ENCODE data around the gene GPR27. TPM values are rescaled to one million over a fixed set of nuclear protein-coding genes. Genes with fewer than 3 reads are reported as not detected.

The GPR27 gene
- total RNA-seq, 2 donors from 2014 or later = 0.98 to 1.9 TPM

GRCh38 chr3:71752831-71753700 is 589 bp upstream of the GPR27 start:
- no peak for DNase-seq (ENCODE audit: low spot score)
- peak overlapping the region; percentile 41 to 52 for H3K4me3 ChIP-seq
- H3K27ac ChIP-seq = no peak overlapping the region
- no peaks in the 10 kb centered on the region for H3K27me3 ChIP-seq
- H3K36me3 ChIP-seq = no peaks in the 10 kb centered on the region
- no peaks in the 10 kb centered on the region for H3K9me3 ChIP-seq
- no peak for TF ChIP-seq CTCF (IDR thresholded peaks at IDR 0.05)
- H3K4me1 ChIP-seq = peaks cover 0 to 4% of the 10 kb centered on the region in 2 donors

GRCh38 chr3:71754610-71755253 is 1.1 kb downstream of the GPR27 start:
- DNase-seq (ENCODE audit: low spot score) = no peak
- Histone ChIP-seq H3K36me3 (no peaks in the 10 kb centered on the region), H3K4me1 (peaks cover 0 to 4% of the 10 kb centered on the region in 2 donors), H3K27me3 (no peaks in the 10 kb centered on the region), H3K9me3 (no peaks in the 10 kb centered on the region), H3K27ac (no peak overlapping the region), H3K4me3 (peak overlapping the region in 1 of 2 donors; percentile 52)
- TF ChIP-seq CTCF (IDR thresholded peaks at IDR 0.05) = no peak

GRCh38 chr3:71758091-71758490 is 4.4 kb downstream of the GPR27 start:
- no peaks in the 10 kb centered on the region for H3K27me3 ChIP-seq

GRCh38 chr3:71759401-71759800 is 5.7 kb downstream of the GPR27 start:
- Histone ChIP-seq H3K36me3 (no peaks in the 10 kb centered on the region), H3K27ac (no peak overlapping the region), H3K27me3 (no peaks in the 10 kb centered on the region), H3K4me1 (no peaks in the 10 kb centered on the region), H3K4me3 (no peak overlapping the region), H3K9me3 (no peaks in the 10 kb centered on the region)
- no peak for DNase-seq (ENCODE audit: low spot score)
- no peak for TF ChIP-seq CTCF (IDR thresholded peaks at IDR 0.05)

More at GRCh38 chr3:71758091-71758490, 4.4 kb downstream of the GPR27 start:
- Histone ChIP-seq H3K9me3 (no peaks in the 10 kb centered on the region), H3K4me1 (peaks cover 0 to 2% of the 10 kb centered on the region in 2 donors), H3K4me3 (no peak overlapping the region), H3K36me3 (no peaks in the 10 kb centered on the region), H3K27ac (no peak overlapping the region)
- no peak for TF ChIP-seq CTCF (IDR thresholded peaks at IDR 0.05)
- DNase-seq (ENCODE audit: low spot score) = no peak

GRCh38 chr3:71760140-71760539 is 6.5 kb downstream of the GPR27 start:
- Histone ChIP-seq H3K4me3 (no peak overlapping the region), H3K4me1 (no peaks in the 10 kb centered on the region), H3K27me3 (no peaks in the 10 kb centered on the region), H3K9me3 (no peaks in the 10 kb centered on the region), H3K36me3 (no peaks in the 10 kb centered on the region), H3K27ac (no peak overlapping the region)
- TF ChIP-seq CTCF (IDR thresholded peaks at IDR 0.05) = no peak
- no peak for DNase-seq (ENCODE audit: low spot score)

Data from right atrium auricular region (tissue), 2 donors.